ENCODE data around the gene NOA1. TPM values are rescaled to one million over a fixed set of nuclear protein-coding genes. Genes with fewer than 3 reads are reported as not detected.
"Not testable (repeated sequence)": the region's sequence is repeated elsewhere in the genome, so short reads cannot be mapped to it uniquely, and the experiment has no call there.

The NOA1 gene
- total and polyA plus RNA-seq, 2 experiments from 2014 or later: 10.1 to 18.2 TPM

- no peak for DNase-seq (ENCODE audit: low spot score)
- Histone ChIP-seq H2AFZ (no peak overlapping the region), H3K4me2 (no peak overlapping the region), H3K9me3 (ENCODE audit: low read depth) (no peaks in the 10 kb centered on the region), H3K4me3 (no peak overlapping the region), H4K20me1 (ENCODE audit: insufficient read depth, poor library complexity, severe bottlenecking) (no peaks in the 10 kb centered on the region), H3K4me1 (ENCODE audit: insufficient read depth) (no peaks in the 10 kb centered on the region), H3K9me2 (replicated peaks; ENCODE audit: insufficient read depth) (no peaks in the 10 kb centered on the region), H3K36me3 (replicated peaks; ENCODE audit: insufficient read depth, low read depth) (no peaks in the 10 kb centered on the region), H3K27me3 (no peaks in the 10 kb centered on the region), H3K79me2 (no peaks in the 10 kb centered on the region), H3K27ac (no peak overlapping the region)
- no peak for TF ChIP-seq EZH2phosphoT487 (IDR thresholded peaks at IDR 0.05; ENCODE audit: low read depth, severe bottlenecking, unreplicated experiment)
- no peak for TF ChIP-seq EZH2 (IDR thresholded peaks at IDR 0.05; ENCODE audit: borderline replicate concordance)
- TF ChIP-seq CTCF (IDR thresholded peaks at IDR 0.05; ENCODE audit: poor library complexity): no peak
Observed at GRCh38 chr4:56940971-56941370, 36.4 kb downstream of the NOA1 start.

GRCh38 chr4:56940403-56940802 is 37.0 kb downstream of the NOA1 start:
- WGBS (ENCODE audit: low lambda C conversion rate, missing lambda C conversion rate): 95% methylated on average over 12 of the region's 12 CpGs
- H3K27me3 ChIP-seq: no peaks in the 10 kb centered on the region
- no peak overlapping the region for H3K4me3 ChIP-seq
- DNase-seq (ENCODE audit: low spot score): no peak
- H3K4me1 ChIP-seq (ENCODE audit: insufficient read depth): no peaks in the 10 kb centered on the region
- no peaks in the 10 kb centered on the region for H3K9me3 ChIP-seq (ENCODE audit: low read depth)
- H3K9me2 ChIP-seq (replicated peaks; ENCODE audit: insufficient read depth): no peaks in the 10 kb centered on the region
- no peak overlapping the region for H3K4me2 ChIP-seq
- H3K36me3 ChIP-seq (replicated peaks; ENCODE audit: insufficient read depth, low read depth): no peaks in the 10 kb centered on the region
- H3K79me2 ChIP-seq: no peaks in the 10 kb centered on the region
- H2AFZ ChIP-seq: no peak overlapping the region
- no peak overlapping the region for H3K27ac ChIP-seq
- TF ChIP-seq EZH2 (IDR thresholded peaks at IDR 0.05; ENCODE audit: borderline replicate concordance) (no peak), EZH2phosphoT487 (IDR thresholded peaks at IDR 0.05; ENCODE audit: low read depth, severe bottlenecking, unreplicated experiment) (no peak), CTCF (IDR thresholded peaks at IDR 0.05; ENCODE audit: poor library complexity) (no peak)
- no peaks in the 10 kb centered on the region for H4K20me1 ChIP-seq (ENCODE audit: insufficient read depth, poor library complexity, severe bottlenecking)

GRCh38 chr4:56939826-56940225 is 37.6 kb downstream of the NOA1 start:
- not testable (repeated sequence) for H3K4me2 ChIP-seq; DNase-seq (ENCODE audit: low spot score)
- WGBS (ENCODE audit: low lambda C conversion rate, missing lambda C conversion rate): 98% methylated on average over 14 of the region's 14 CpGs

GRCh38 chr4:56937262-56937661 is 40.1 kb downstream of the NOA1 start:
- TF ChIP-seq CTCF (IDR thresholded peaks at IDR 0.05; ENCODE audit: poor library complexity): no peak
- TF ChIP-seq EZH2 (IDR thresholded peaks at IDR 0.05; ENCODE audit: borderline replicate concordance): no peak
- no peak for TF ChIP-seq EZH2phosphoT487 (IDR thresholded peaks at IDR 0.05; ENCODE audit: low read depth, severe bottlenecking, unreplicated experiment)
- no peaks in the 10 kb centered on the region for H3K9me3 ChIP-seq (ENCODE audit: low read depth)
- no peak overlapping the region for H3K4me3 ChIP-seq
- peaks cover 6% of the 10 kb centered on the region for H4K20me1 ChIP-seq (ENCODE audit: insufficient read depth, poor library complexity, severe bottlenecking)
- no peak for DNase-seq (ENCODE audit: low spot score)
- H3K9me2 ChIP-seq (replicated peaks; ENCODE audit: insufficient read depth): no peaks in the 10 kb centered on the region
- no peaks in the 10 kb centered on the region for H3K4me1 ChIP-seq (ENCODE audit: insufficient read depth)
- no peak overlapping the region for H3K27ac ChIP-seq
- peaks cover 9% of the 10 kb centered on the region for H3K79me2 ChIP-seq
- WGBS (ENCODE audit: low lambda C conversion rate, missing lambda C conversion rate): 98% methylated on average over 6 of the region's 6 CpGs
- no peak overlapping the region for H3K4me2 ChIP-seq
- no peaks in the 10 kb centered on the region for H3K36me3 ChIP-seq (replicated peaks; ENCODE audit: insufficient read depth, low read depth)
- H3K27me3 ChIP-seq: no peaks in the 10 kb centered on the region
- no peak overlapping the region for H2AFZ ChIP-seq

More at GRCh38 chr4:56939826-56940225, 37.6 kb downstream of the NOA1 start:
- not testable (repeated sequence) for H3K27me3 ChIP-seq; H3K4me1 ChIP-seq (ENCODE audit: insufficient read depth); H3K4me3 ChIP-seq; H3K79me2 ChIP-seq; H3K27ac ChIP-seq; H3K9me2 ChIP-seq (replicated peaks; ENCODE audit: insufficient read depth); H3K36me3 ChIP-seq (replicated peaks; ENCODE audit: insufficient read depth, low read depth); H2AFZ ChIP-seq; H4K20me1 ChIP-seq (ENCODE audit: insufficient read depth, poor library complexity, severe bottlenecking); H3K9me3 ChIP-seq (ENCODE audit: low read depth)

Data from hepatocyte (in vitro differentiated cells).